ENCODE measurements around the gene MMEL1. TPM values are rescaled to one million over a fixed set of nuclear protein-coding genes. Genes with fewer than 3 reads are reported as not detected.
A peak's percentile ranks its signal among the peaks of the same experiment; 100 is the strongest.

MMEL1 gene
- total RNA-seq, 4 donors from 2014 or later = 2.2 to 2.6 TPM; not detected in 2

GRCh38 chr1:2595812-2596529 is 36.8 kb downstream of the MMEL1 start:
- no peak for TF ChIP-seq POLR2A (IDR thresholded peaks at IDR 0.05)
- TF ChIP-seq POLR2AphosphoS5 (IDR thresholded peaks at IDR 0.05) = no peak
- TF ChIP-seq EP300 (IDR thresholded peaks at IDR 0.05) = no peak
- TF ChIP-seq, protein P1, sequence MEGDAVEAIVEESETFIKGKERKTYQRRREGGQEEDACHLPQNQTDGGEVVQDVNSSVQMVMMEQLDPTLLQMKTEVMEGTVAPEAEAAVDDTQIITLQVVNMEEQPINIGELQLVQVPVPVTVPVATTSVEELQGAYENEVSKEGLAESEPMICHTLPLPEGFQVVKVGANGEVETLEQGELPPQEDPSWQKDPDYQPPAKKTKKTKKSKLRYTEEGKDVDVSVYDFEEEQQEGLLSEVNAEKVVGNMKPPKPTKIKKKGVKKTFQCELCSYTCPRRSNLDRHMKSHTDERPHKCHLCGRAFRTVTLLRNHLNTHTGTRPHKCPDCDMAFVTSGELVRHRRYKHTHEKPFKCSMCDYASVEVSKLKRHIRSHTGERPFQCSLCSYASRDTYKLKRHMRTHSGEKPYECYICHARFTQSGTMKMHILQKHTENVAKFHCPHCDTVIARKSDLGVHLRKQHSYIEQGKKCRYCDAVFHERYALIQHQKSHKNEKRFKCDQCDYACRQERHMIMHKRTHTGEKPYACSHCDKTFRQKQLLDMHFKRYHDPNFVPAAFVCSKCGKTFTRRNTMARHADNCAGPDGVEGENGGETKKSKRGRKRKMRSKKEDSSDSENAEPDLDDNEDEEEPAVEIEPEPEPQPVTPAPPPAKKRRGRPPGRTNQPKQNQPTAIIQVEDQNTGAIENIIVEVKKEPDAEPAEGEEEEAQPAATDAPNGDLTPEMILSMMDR (IDR thresholded peaks at IDR 0.05) = no peak
- Histone ChIP-seq H3K27me3 (peaks cover 4% of the 10 kb centered on the region), H3K9me3 (no peaks in the 10 kb centered on the region), H3K4me1 (peaks cover 21% of the 10 kb centered on the region), H3K36me3 (no peaks in the 10 kb centered on the region), H3K27ac (no peak overlapping the region), H3K4me3 (no peak overlapping the region)
- DNase-seq (ENCODE audit: low spot score in 2 of 2) = peak; percentile 58 to 70
- 89% methylated on average over 25 of the region's 31 CpGs for WGBS

GRCh38 chr1:2595261-2595811 is 37.5 kb downstream of the MMEL1 start:
- Histone ChIP-seq H3K9me3 (no peaks in the 10 kb centered on the region), H3K27ac (no peak overlapping the region), H3K4me1 (peaks cover 21% of the 10 kb centered on the region), H3K27me3 (peaks cover 4% of the 10 kb centered on the region), H3K36me3 (no peaks in the 10 kb centered on the region), H3K4me3 (no peak overlapping the region)
- peak; percentile 45 to 71 for DNase-seq (ENCODE audit: low spot score in 2 of 2)
- WGBS = 63% methylated on average over 8 of the region's 19 CpGs
- TF ChIP-seq EP300 (IDR thresholded peaks at IDR 0.05) (no peak), POLR2AphosphoS5 (IDR thresholded peaks at IDR 0.05) (no peak), POLR2A (IDR thresholded peaks at IDR 0.05) (no peak)
- TF ChIP-seq, protein P1 (IDR thresholded peaks at IDR 0.05) = no peak

DNA sequence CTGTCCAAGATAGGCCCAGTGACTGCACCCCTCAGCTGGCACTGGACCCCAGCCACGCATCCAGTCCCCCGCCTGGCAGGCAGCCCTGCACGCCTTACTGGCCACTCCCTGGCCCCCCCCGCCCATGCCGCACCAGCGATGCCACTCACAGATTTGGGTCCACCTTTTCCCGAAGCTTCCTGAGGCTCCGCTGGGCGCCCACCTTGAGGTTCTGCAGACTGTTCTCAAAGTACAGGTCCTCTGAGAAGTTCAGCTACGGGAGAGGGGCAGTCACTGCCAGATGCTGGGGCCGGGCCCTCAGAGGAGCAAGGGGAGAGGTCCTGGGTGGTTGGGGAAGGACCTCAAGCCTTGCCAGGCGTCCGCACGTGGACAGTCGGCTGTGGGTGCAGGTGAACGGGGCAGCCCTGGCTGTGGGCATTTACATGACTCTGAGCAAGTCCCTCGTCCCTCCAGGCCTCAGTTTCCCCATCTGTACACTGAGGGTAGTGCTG is 38.1 kb downstream of the MMEL1 start:
- Histone ChIP-seq H3K4me1 (peaks cover 21% of the 10 kb centered on the region), H3K27me3 (peaks cover 4% of the 10 kb centered on the region), H3K36me3 (no peaks in the 10 kb centered on the region), H3K4me3 (no peak overlapping the region), H3K9me3 (no peaks in the 10 kb centered on the region), H3K27ac (no peak overlapping the region)
- DNase-seq (ENCODE audit: low spot score in 2 of 2) = peak; percentile 62 to 75
- TF ChIP-seq POLR2A (IDR thresholded peaks at IDR 0.05) (no peak), EP300 (IDR thresholded peaks at IDR 0.05) (no peak), POLR2AphosphoS5 (IDR thresholded peaks at IDR 0.05) (no peak)
- TF ChIP-seq, protein P1 (IDR thresholded peaks at IDR 0.05) = no peak
- WGBS = 90% methylated on average over 14 of the region's 17 CpGs

GRCh38 chr1:2594001-2594640 is 38.7 kb downstream of the MMEL1 start:
- Histone ChIP-seq H3K4me3 (peak overlapping the region; percentile 39), H3K36me3 (no peaks in the 10 kb centered on the region), H3K27ac (no peak overlapping the region), H3K4me1 (peaks cover 21% of the 10 kb centered on the region), H3K27me3 (peaks cover 4% of the 10 kb centered on the region), H3K9me3 (no peaks in the 10 kb centered on the region)
- DNase-seq (ENCODE audit: low spot score in 2 of 2) = peak; percentile 67 to 78
- no peak for TF ChIP-seq POLR2A (IDR thresholded peaks at IDR 0.05)
- no peak for TF ChIP-seq EP300 (IDR thresholded peaks at IDR 0.05)
- TF ChIP-seq, protein P1 (IDR thresholded peaks at IDR 0.05) = no peak
- no peak for TF ChIP-seq POLR2AphosphoS5 (IDR thresholded peaks at IDR 0.05)
- 42% methylated on average over 8 of the region's 20 CpGs for WGBS

All from suprapubic skin (tissue), 4 donors.